HL-60 (cell line): ENCODE measurements around the gene DLEC1.

ENCODE experiments used
- CTCF ChIP-seq: IDR thresholded peaks from one replicate; pipeline ENCODE4 v1.5.1; 2011; ENCODE audit warnings: low read length, control low read depth, inconsistent platforms; ENCODE audit not compliant: insufficient read depth
- GABPA ChIP-seq: IDR thresholded peaks from 2 replicates; pipeline ENCODE4 v1.6.1; 2012; ENCODE audit warnings: low read depth

- TF ChIP-seq CTCF (no peak), GABPA (no peak)
Observed at GRCh38 chr3:38027466-38028465, 11.2 kb upstream of the DLEC1 start.
